Neural cell (in vitro differentiated cells): ENCODE data around the gene ASPHD1.

Experiments
- EZH2 ChIP-seq: fragments of 200-600, 300-800 bp; shearing (Covaris generic), sonication (generic); IDR thresholded peaks from 2 replicates; pipeline ENCODE4 v1.6.1; 2014; ENCODE audit warnings: antibody characterized with exemption, low read length, borderline replicate concordance, mild to moderate bottlenecking; ENCODE audit not compliant: insufficient read depth, poor library complexity, severe bottlenecking
- SMC3 ChIP-seq: fragments of 450-650 bp; conservative IDR thresholded peaks from 2 replicates; pipeline ENCODE4 v1.6.1; 2014; ENCODE audit warnings: antibody characterized with exemption, mild to moderate bottlenecking, moderate library complexity; ENCODE audit not compliant: poor library complexity
- TF ChIP-seq, protein P1 (sequence below): fragments of 450-650 bp; IDR thresholded peaks from 2 replicates; pipeline ENCODE4 v1.5.1; 2014; ENCODE audit warnings: antibody characterized with exemption, mild to moderate bottlenecking, moderate library complexity; ENCODE audit not compliant: poor library complexity, severe bottlenecking

DNA sequence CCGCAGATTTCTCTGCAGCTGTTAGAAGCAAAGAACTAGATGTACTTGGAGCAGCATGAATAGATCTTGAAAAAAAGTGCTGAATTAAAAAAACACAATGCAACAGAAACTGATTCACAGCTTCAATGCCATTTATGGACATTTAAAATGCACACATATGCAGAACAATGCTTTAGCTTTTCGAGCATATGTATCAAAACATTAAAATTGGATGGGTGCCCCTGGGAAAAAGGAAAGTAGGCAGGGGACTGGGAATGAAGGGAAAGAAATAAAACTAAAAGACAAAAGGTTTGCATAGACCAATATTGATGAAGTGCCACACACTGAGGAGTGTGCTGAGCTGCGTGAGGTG lies 20.7 kb downstream of the ASPHD1 start:
- TF ChIP-seq SMC3 (no peak), EZH2 (no peak)
- TF ChIP-seq, protein P1, sequence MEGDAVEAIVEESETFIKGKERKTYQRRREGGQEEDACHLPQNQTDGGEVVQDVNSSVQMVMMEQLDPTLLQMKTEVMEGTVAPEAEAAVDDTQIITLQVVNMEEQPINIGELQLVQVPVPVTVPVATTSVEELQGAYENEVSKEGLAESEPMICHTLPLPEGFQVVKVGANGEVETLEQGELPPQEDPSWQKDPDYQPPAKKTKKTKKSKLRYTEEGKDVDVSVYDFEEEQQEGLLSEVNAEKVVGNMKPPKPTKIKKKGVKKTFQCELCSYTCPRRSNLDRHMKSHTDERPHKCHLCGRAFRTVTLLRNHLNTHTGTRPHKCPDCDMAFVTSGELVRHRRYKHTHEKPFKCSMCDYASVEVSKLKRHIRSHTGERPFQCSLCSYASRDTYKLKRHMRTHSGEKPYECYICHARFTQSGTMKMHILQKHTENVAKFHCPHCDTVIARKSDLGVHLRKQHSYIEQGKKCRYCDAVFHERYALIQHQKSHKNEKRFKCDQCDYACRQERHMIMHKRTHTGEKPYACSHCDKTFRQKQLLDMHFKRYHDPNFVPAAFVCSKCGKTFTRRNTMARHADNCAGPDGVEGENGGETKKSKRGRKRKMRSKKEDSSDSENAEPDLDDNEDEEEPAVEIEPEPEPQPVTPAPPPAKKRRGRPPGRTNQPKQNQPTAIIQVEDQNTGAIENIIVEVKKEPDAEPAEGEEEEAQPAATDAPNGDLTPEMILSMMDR, result no peak
